NCI-H345 treated with DMSO at 0.1 percent for 48 hours (cell line): ENCODE measurements around the gene NELFB.

Source experiments
- DNase-seq: peaks from one replicate; lab custom pipeline; 2025; ENCODE audit not compliant: unreplicated experiment; lab: John Stamatoyannopoulos, UW

The NELFB gene

GRCh38 chr9:137267933-137268355 is 12.8 kb downstream of the NELFB start:
- no peak for DNase-seq

- DNase-seq, result no peak
Observed at GRCh38 chr9:137268538-137269201, 13.5 kb downstream of the NELFB start.

- no peak for DNase-seq
Observed at GRCh38 chr9:137269231-137269772, 14.2 kb downstream of the NELFB start.

GRCh38 chr9:137270929-137271695 is 16.0 kb downstream of the NELFB start:
- no peak for DNase-seq

GRCh38 chr9:137271696-137272076 is 16.6 kb downstream of the NELFB start:
- no peak for DNase-seq

- DNase-seq, result peak; percentile 39
Observed at GRCh38 chr9:137272241-137273094, 17.3 kb downstream of the NELFB start.

GRCh38 chr9:137273095-137273490 is 18.0 kb downstream of the NELFB start:
- DNase-seq, result no peak

GRCh38 chr9:137273611-137274320 is 18.6 kb downstream of the NELFB start:
- DNase-seq, result no peak

GRCh38 chr9:137275203-137275587 is 20.1 kb downstream of the NELFB start:
- DNase-seq, result no peak

- DNase-seq, result no peak
Observed at GRCh38 chr9:137275588-137276472, 20.7 kb downstream of the NELFB start.

- DNase-seq, result no peak
Observed at GRCh38 chr9:137276473-137277328, 21.6 kb downstream of the NELFB start.

- DNase-seq, result no peak
Observed at GRCh38 chr9:137277329-137278041, 22.4 kb downstream of the NELFB start, which contains the start of gene TOR4A. Gene TOR4A, plus strand, starts transcription at chr9:137277726. Its CDS starts 964 bp downstream, at chr9:137278690.

- no peak for DNase-seq
Observed at GRCh38 chr9:137278061-137278701, 23.1 kb downstream of the NELFB start.

GRCh38 chr9:137278721-137279711 is 23.9 kb downstream of the NELFB start:
- no peak for DNase-seq

GRCh38 chr9:137279741-137280473 is 24.8 kb downstream of the NELFB start:
- no peak for DNase-seq
